TTC549 (cell line): ENCODE measurements around the gene ZCCHC14.
"Not testable (repeated sequence)": the region's sequence is repeated elsewhere in the genome, so short reads cannot be mapped to it uniquely, and the experiment has no call there.

Experiments used
- FAIRE-seq: peaks from 2 replicates; lab custom pipeline; 2012; peaks lifted over from hg19 to GRCh38; lab: Jason Lieb, UNC

Gene ZCCHC14

GRCh38 chr16:87380881-87381280, 111.9 kb downstream of the ZCCHC14 start:
- FAIRE-seq: no peak

GRCh38 chr16:87380403-87380802, 112.4 kb downstream of the ZCCHC14 start:
- FAIRE-seq: no peak

GRCh38 chr16:87379312-87379752, 113.5 kb downstream of the ZCCHC14 start:
- not testable (repeated sequence) for FAIRE-seq

GRCh38 chr16:87376660-87377059, 116.2 kb downstream of the ZCCHC14 start:
- no peak for FAIRE-seq

GRCh38 chr16:87375426-87376135, 117.2 kb downstream of the ZCCHC14 start:
- FAIRE-seq: no peak

- no peak for FAIRE-seq
Observed at GRCh38 chr16:87374313-87374712, 118.5 kb downstream of the ZCCHC14 start.

GRCh38 chr16:87372305-87372704, 120.5 kb downstream of the ZCCHC14 start:
- FAIRE-seq: no peak

GRCh38 chr16:87371261-87371866, 121.5 kb downstream of the ZCCHC14 start:
- FAIRE-seq: no peak

- no peak for FAIRE-seq
Observed at GRCh38 chr16:87369796-87370719, 122.8 kb downstream of the ZCCHC14 start.

GRCh38 chr16:87369117-87369765, 123.6 kb downstream of the ZCCHC14 start:
- no peak for FAIRE-seq

- FAIRE-seq: no peak
Observed at GRCh38 chr16:87368029-87368770, 124.6 kb downstream of the ZCCHC14 start.

- FAIRE-seq: no peak
Observed at GRCh38 chr16:87367529-87367928, 125.3 kb downstream of the ZCCHC14 start.

- FAIRE-seq: no peak
Observed at GRCh38 chr16:87366930-87367329, 125.9 kb downstream of the ZCCHC14 start.

GRCh38 chr16:87366288-87366687, 126.5 kb downstream of the ZCCHC14 start:
- FAIRE-seq: no peak

- FAIRE-seq: no peak
Observed at GRCh38 chr16:87365021-87365713, 127.7 kb downstream of the ZCCHC14 start.

GRCh38 chr16:87363771-87364455, 128.9 kb downstream of the ZCCHC14 start:
- FAIRE-seq: no peak

GRCh38 chr16:87362828-87363559, 129.8 kb downstream of the ZCCHC14 start:
- not testable (repeated sequence) for FAIRE-seq

GRCh38 chr16:87361916-87362619, 130.8 kb downstream of the ZCCHC14 start:
- FAIRE-seq: no peak
